Endodermal cell (in vitro differentiated cells): ENCODE results near the gene TRIP4. TPM values are rescaled to one million over a fixed set of nuclear protein-coding genes. Genes with fewer than 3 reads are reported as not detected.

Experiments
- DNase-seq: peaks from one replicate; pipeline ENCODE4 v3.0.0-alpha.2; 2017
- H3K27ac ChIP-seq: 2 replicates; pipeline ENCODE4 v1.5.1; 2013; ENCODE audit warnings: mild to moderate bottlenecking, low read depth, low read length, moderate library complexity
- H3K27me3 ChIP-seq: 2 replicates; pipeline ENCODE4 v1.6.1; 2013; ENCODE audit warnings: mild to moderate bottlenecking, low read length, moderate library complexity; ENCODE audit not compliant: insufficient read depth, control insufficient read depth, poor library complexity, severe bottlenecking
- H3K36me3 ChIP-seq: 2 replicates; pipeline ENCODE4 v1.7.0; 2013; ENCODE audit warnings: mild to moderate bottlenecking, low read length, moderate library complexity; ENCODE audit not compliant: control insufficient read depth, insufficient read depth
- H3K4me1 ChIP-seq: one replicate; pipeline ENCODE4 v1.7.0; 2013; ENCODE audit warnings: low read length; ENCODE audit not compliant: control insufficient read depth, insufficient read depth
- H3K4me3 ChIP-seq: 2 replicates; pipeline ENCODE4 v1.5.1; 2013; ENCODE audit warnings: mild to moderate bottlenecking, low read length, moderate library complexity
- H3K9ac ChIP-seq: 2 replicates; pipeline ENCODE4 v1.6.1; 2013; ENCODE audit warnings: mild to moderate bottlenecking, low read length, moderate library complexity; ENCODE audit not compliant: poor library complexity, severe bottlenecking; ENCODE audit errors: extremely low read depth
- H3K9me3 ChIP-seq: 2 replicates; pipeline ENCODE4 v1.6.1; 2013; ENCODE audit warnings: mild to moderate bottlenecking, low read length, moderate library complexity; ENCODE audit not compliant: control insufficient read depth
- H3K27ac Mint-ChIP-seq: 2 replicates; pipeline ENCODE4 v1.8.0; 2020; ENCODE audit warnings: mixed read lengths
- H3K27me3 Mint-ChIP-seq: 2 replicates; pipeline ENCODE4 v1.8.0; 2021; ENCODE audit warnings: mild to moderate bottlenecking, mixed read lengths; ENCODE audit not compliant: insufficient read depth
- H3K36me3 Mint-ChIP-seq: 2 replicates; pipeline ENCODE4 v1.8.0; 2020; ENCODE audit warnings: low read depth, mixed read lengths
- H3K4me1 Mint-ChIP-seq: 2 replicates; pipeline ENCODE4 v1.8.0; 2020; ENCODE audit warnings: mixed read lengths
- H3K4me3 Mint-ChIP-seq: 2 replicates; pipeline ENCODE4 v1.8.0; 2020; ENCODE audit warnings: mild to moderate bottlenecking, moderate library complexity, mixed read lengths
- H3K9me3 Mint-ChIP-seq: 2 replicates; pipeline ENCODE4 v1.8.0; 2020; ENCODE audit warnings: mild to moderate bottlenecking, mixed read lengths
- WGBS, 2 experiments: methylation state at CpG; one replicate each; pipeline versions ENCODE4 v1.1.5 to v1.1.7; 2013; ENCODE audit warnings: missing lambda C conversion rate in 2 of 2, mixed read lengths in 1 of 2; ENCODE audit not compliant: insufficient coverage in 1 of 2, insufficient read length in 1 of 2; 5-methylcytosine and 5-hydroxymethylcytosine counted together
- total RNA-seq, 2 donors: library from RNA; stranded (reverse); fragmentation: NEBNext Ultra II Directional in 1 of 2; extraction: Animal tissue kit (Norgen Biotek cat#: 25700) in 1 of 2; gene quantifications; 2 replicates in 1 of 2; 3 replicates in 1 of 2; pipeline ENCODE4 v1.2.1, GENCODE V29; 2021
- TF ChIP-seq, protein P1 (sequence below): fragments of 200-600 bp; sonication (generic); conservative IDR thresholded peaks from 2 replicates; pipeline ENCODE4 v1.5.0; 2021; ENCODE audit warnings: antibody characterized with exemption, mild to moderate bottlenecking

The TRIP4 gene
- total RNA-seq, 2 donors from 2014 or later = 26.5 to 29.1 TPM

DNA sequence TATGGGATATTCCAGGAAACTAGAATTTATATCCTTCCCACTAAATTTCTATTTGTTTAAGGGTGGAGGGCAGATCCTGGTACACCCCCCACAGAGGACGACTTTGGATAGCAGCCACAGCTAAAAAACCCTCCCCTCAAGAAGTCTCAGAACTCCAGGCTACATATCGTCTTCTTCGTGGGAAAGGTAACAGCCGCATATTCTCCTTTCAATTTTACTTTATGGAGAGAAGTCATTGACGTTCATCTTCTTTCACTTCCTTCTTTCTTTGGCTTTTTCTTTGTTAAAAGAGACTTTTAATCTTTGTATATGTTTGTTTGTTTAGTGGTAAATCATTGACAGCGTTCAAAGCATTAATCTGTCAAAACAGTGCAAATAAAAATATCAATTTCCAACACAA is 36.3 kb downstream of the TRIP4 start:
- H3K4me3 Mint-ChIP-seq = no peak overlapping the region
- no peaks in the 10 kb centered on the region for H3K9me3 Mint-ChIP-seq
- no peaks in the 10 kb centered on the region for H3K4me1 Mint-ChIP-seq
- no peaks in the 10 kb centered on the region for H3K27me3 Mint-ChIP-seq
- peaks cover 61% of the 10 kb centered on the region for H3K36me3 Mint-ChIP-seq
- Histone ChIP-seq H3K27me3 (no peaks in the 10 kb centered on the region), H3K4me3 (no peak overlapping the region), H3K27ac (no peak overlapping the region), H3K9me3 (no peaks in the 10 kb centered on the region), H3K4me1 (no peaks in the 10 kb centered on the region), H3K9ac (no peak overlapping the region), H3K36me3 (peaks cover 71% of the 10 kb centered on the region)
- DNase-seq = no peak
- TF ChIP-seq, protein P1, sequence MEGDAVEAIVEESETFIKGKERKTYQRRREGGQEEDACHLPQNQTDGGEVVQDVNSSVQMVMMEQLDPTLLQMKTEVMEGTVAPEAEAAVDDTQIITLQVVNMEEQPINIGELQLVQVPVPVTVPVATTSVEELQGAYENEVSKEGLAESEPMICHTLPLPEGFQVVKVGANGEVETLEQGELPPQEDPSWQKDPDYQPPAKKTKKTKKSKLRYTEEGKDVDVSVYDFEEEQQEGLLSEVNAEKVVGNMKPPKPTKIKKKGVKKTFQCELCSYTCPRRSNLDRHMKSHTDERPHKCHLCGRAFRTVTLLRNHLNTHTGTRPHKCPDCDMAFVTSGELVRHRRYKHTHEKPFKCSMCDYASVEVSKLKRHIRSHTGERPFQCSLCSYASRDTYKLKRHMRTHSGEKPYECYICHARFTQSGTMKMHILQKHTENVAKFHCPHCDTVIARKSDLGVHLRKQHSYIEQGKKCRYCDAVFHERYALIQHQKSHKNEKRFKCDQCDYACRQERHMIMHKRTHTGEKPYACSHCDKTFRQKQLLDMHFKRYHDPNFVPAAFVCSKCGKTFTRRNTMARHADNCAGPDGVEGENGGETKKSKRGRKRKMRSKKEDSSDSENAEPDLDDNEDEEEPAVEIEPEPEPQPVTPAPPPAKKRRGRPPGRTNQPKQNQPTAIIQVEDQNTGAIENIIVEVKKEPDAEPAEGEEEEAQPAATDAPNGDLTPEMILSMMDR = no peak
- WGBS, 2 experiments = 95 to 96% methylated on average over 4 to 6 of the region's 6 CpGs
- no peak overlapping the region for H3K27ac Mint-ChIP-seq

DNA sequence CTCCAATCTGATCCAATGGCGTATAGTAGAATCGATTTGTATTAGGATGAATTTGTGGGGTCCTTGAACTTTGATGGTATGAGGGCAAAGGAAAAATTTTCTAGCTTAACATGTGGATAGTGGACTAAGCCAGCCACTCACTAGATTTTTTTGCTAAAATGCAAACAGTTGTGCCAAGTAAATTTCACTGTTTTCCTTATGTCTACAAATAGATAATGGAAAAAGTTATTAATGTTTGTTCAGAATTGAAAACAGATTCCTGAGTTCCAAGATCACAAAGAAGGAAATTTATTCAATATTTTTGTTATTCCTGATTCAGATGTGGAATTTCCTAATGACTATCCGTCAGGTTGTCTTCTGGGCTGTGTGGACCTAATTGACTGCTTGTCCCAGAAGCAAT is 37.6 kb downstream of the TRIP4 start:
- H3K9me3 ChIP-seq = no peaks in the 10 kb centered on the region
- no peak overlapping the region for H3K4me3 ChIP-seq
- TF ChIP-seq, protein P1 = no peak
- Mint-ChIP-seq H3K36me3 (peaks cover 56% of the 10 kb centered on the region), H3K4me1 (peaks cover 9% of the 10 kb centered on the region), H3K9me3 (no peaks in the 10 kb centered on the region), H3K4me3 (no peak overlapping the region), H3K27ac (no peak overlapping the region), H3K27me3 (no peaks in the 10 kb centered on the region)
- no peak for DNase-seq
- H3K36me3 ChIP-seq = peaks cover 64% of the 10 kb centered on the region
- no peak overlapping the region for H3K27ac ChIP-seq
- no peak overlapping the region for H3K9ac ChIP-seq
- 92 to 100% methylated on average over 1 to 3 of the region's 3 CpGs for WGBS, 2 experiments
- H3K27me3 ChIP-seq = no peaks in the 10 kb centered on the region
- H3K4me1 ChIP-seq = peaks cover 9% of the 10 kb centered on the region

DNA sequence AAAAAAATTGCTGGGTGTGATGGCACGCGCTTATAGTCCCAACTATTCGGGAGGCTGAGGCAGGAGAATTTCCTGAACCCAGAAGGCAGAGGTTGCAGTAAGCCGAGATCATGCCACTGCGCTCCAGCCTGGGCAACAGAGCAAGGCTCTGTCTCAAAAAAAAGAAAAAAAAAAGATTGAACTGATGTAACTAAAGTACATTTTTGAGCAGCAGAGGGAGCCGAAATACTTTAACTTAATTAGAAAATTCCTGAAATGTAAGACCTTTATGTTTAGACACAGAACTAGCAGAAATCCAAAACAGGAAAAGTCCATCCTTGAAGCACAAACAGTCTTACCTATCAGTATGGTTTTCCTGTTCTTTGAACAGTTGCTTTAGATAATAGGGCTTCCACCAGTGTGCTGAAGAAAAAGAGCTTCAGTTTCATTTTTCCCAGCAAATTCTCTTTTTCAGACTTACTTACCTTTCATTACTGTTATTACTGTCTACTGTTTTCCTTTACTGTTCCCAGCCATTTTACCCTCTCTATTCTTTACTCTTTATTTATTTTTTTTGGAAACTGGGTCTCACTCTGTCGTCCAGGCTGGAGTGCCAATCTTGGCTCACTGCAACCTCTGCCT is 39.3 kb downstream of the TRIP4 start:
- Mint-ChIP-seq H3K36me3 (peaks cover 56% of the 10 kb centered on the region), H3K27me3 (no peaks in the 10 kb centered on the region), H3K4me1 (peaks cover 19% of the 10 kb centered on the region), H3K9me3 (no peaks in the 10 kb centered on the region), H3K27ac (no peak overlapping the region), H3K4me3 (no peak overlapping the region)
- Histone ChIP-seq H3K36me3 (peaks cover 62% of the 10 kb centered on the region), H3K4me3 (no peak overlapping the region), H3K9ac (no peak overlapping the region), H3K27me3 (no peaks in the 10 kb centered on the region), H3K9me3 (no peaks in the 10 kb centered on the region), H3K4me1 (peaks cover 9% of the 10 kb centered on the region), H3K27ac (no peak overlapping the region)
- DNase-seq = no peak
- 95 to 100% methylated on average over 4 to 7 of the region's 7 CpGs for WGBS, 2 experiments
- TF ChIP-seq, protein P1 = peak; percentile 48
